HEK293 (cell line): ENCODE data around the gene PASK.
A peak's percentile ranks its signal among the peaks of the same experiment; 100 is the strongest.

Source experiments
- GLI2 ChIP-seq: fragments of 450-650 bp; formaldehyde crosslinking; IDR thresholded peaks from 2 replicates; pipeline ENCODE4; 2017; ENCODE audit warnings: missing biosample characterization, missing genetic modification characterization, low read depth, borderline replicate concordance
- PRDM10 ChIP-seq: fragments of 450-650 bp; formaldehyde crosslinking; IDR thresholded peaks from 2 replicates; pipeline ENCODE4 v1.5.1; 2016; ENCODE audit warnings: missing biosample characterization, missing genetic modification characterization
- PRDM2 ChIP-seq: fragments of 450-650 bp; formaldehyde crosslinking; IDR thresholded peaks from 2 replicates; pipeline ENCODE4 v1.5.1; 2016; ENCODE audit warnings: missing biosample characterization, missing genetic modification characterization, borderline replicate concordance
- YY2 ChIP-seq: fragments of 450-650 bp; formaldehyde crosslinking; IDR thresholded peaks from 2 replicates; pipeline ENCODE4 v1.5.1; 2016; ENCODE audit warnings: missing biosample characterization, missing genetic modification characterization
- ZBTB8A ChIP-seq: fragments of 450-650 bp; formaldehyde crosslinking; IDR thresholded peaks from 2 replicates; pipeline ENCODE4 v1.5.1; 2016; ENCODE audit warnings: missing biosample characterization, missing genetic modification characterization
- ZEB2 ChIP-seq: fragments of 450-650 bp; formaldehyde crosslinking; IDR thresholded peaks from 2 replicates; pipeline ENCODE4 v1.5.1; 2016; ENCODE audit warnings: missing biosample characterization, missing genetic modification characterization
- ZNF16 ChIP-seq: fragments of 450-650 bp; formaldehyde crosslinking; IDR thresholded peaks from 2 replicates; pipeline ENCODE4 v1.5.1; 2016; ENCODE audit warnings: low read depth, missing biosample characterization, missing genetic modification characterization
- ZNF202 ChIP-seq: fragments of 450-650 bp; formaldehyde crosslinking; IDR thresholded peaks from 2 replicates; pipeline ENCODE4 v1.5.1; 2016; ENCODE audit warnings: missing biosample characterization, missing genetic modification characterization, borderline replicate concordance
- ZNF214 ChIP-seq: fragments of 450-650 bp; formaldehyde crosslinking; IDR thresholded peaks from 2 replicates; pipeline ENCODE4 v1.5.1; 2017; ENCODE audit warnings: missing biosample characterization, mild to moderate bottlenecking, missing genetic modification characterization, borderline replicate concordance
- ZNF24 ChIP-seq: fragments of 450-650 bp; formaldehyde crosslinking; IDR thresholded peaks from 2 replicates; pipeline ENCODE4 v1.5.1; 2016; ENCODE audit warnings: missing biosample characterization, missing genetic modification characterization
- ZNF366 ChIP-seq: fragments of 450-650 bp; formaldehyde crosslinking; conservative IDR thresholded peaks from 2 replicates; pipeline ENCODE4 v1.5.1; 2016; ENCODE audit warnings: missing biosample characterization, missing genetic modification characterization
- ZNF473 ChIP-seq: fragments of 450-650 bp; formaldehyde crosslinking; IDR thresholded peaks from 2 replicates; pipeline ENCODE4 v1.5.1; 2017; ENCODE audit warnings: missing biosample characterization, missing genetic modification characterization
- ZNF544 ChIP-seq: fragments of 450-650 bp; formaldehyde crosslinking; IDR thresholded peaks from 2 replicates; pipeline ENCODE4 v1.5.0; 2017; ENCODE audit warnings: missing biosample characterization, missing genetic modification characterization
- ZNF660 ChIP-seq: fragments of 450-650 bp; IDR thresholded peaks from 2 replicates; pipeline ENCODE4 v1.5.1; 2018; ENCODE audit warnings: missing biosample characterization, mild to moderate bottlenecking, missing genetic modification characterization
- ZNF670 ChIP-seq: fragments of 450-650 bp; formaldehyde crosslinking; IDR thresholded peaks from 2 replicates; pipeline ENCODE4 v1.5.1; 2016; ENCODE audit warnings: missing biosample characterization, missing genetic modification characterization, low read depth
- TF ChIP-seq, protein P1 (sequence below): IDR thresholded peaks from 2 replicates; pipeline ENCODE4 v1.6.1; 2011; ENCODE audit warnings: mild to moderate bottlenecking, low read depth, low read length, borderline replicate concordance
- TF ChIP-seq, protein P2 (sequence below): fragments of 450-650 bp; formaldehyde crosslinking; IDR thresholded peaks from 2 replicates; pipeline ENCODE4 v1.5.1; 2017; ENCODE audit warnings: missing biosample characterization, missing genetic modification characterization
- TF ChIP-seq, protein P3 (sequence below): fragments of 450-650 bp; formaldehyde crosslinking; IDR thresholded peaks from 2 replicates; pipeline ENCODE4 v1.5.1; 2016; ENCODE audit warnings: missing biosample characterization, missing genetic modification characterization, borderline replicate concordance
- TF ChIP-seq, protein P4 (sequence below): fragments of 450-650 bp; formaldehyde crosslinking; IDR thresholded peaks from 2 replicates; pipeline ENCODE4 v1.5.1; 2017; ENCODE audit warnings: missing biosample characterization, missing genetic modification characterization
- TF ChIP-seq, protein P5 (sequence below): fragments of 450-650 bp; formaldehyde crosslinking; IDR thresholded peaks from 2 replicates; pipeline ENCODE4 v1.5.1; 2016; ENCODE audit warnings: missing biosample characterization, missing genetic modification characterization

The PASK gene

DNA sequence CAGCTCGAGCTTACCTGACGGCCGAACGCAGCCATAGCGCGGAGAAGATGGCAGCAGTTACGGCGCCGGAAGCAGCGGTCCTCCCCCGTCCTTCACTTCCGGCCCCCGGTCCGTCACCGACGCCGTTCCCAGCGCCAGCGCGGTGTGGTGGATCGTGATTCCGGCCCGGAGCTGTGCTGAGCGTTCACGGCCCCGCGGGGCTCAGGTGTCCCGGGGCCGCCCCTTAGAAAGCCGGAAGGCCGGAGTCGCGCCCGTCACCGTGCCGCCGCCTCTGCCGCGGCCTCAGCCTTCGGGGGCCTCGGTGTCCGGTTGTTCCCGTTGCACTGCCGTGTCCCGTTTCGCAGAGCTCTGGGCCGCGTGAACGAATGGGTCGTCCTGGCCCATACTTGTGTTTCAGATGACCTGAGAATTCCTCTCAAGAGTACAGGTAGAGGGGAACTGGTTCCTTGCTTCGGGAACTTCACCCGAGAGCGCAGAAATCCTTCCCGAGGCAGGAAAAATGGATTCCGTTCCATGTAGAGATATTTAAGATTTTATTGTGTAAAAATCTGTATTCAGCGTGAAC lies 47.0 kb downstream of the PASK start, which contains the start of gene MTERF4 (continued):
- TF ChIP-seq ZNF24 (tag by site-specific recombination) (peak; percentile 85), ZNF202 (tag by site-specific recombination) (no peak), YY2 (tag by site-specific recombination) (peak; percentile 96), GLI2 (tag by site-specific recombination) (no peak), ZNF366 (tag by site-specific recombination) (no peak), ZBTB8A (peak; percentile 89), ZEB2 (tag by site-specific recombination) (peak; percentile 96), ZNF670 (tag by site-specific recombination) (no peak), ZNF544 (tag by site-specific recombination) (no peak), PRDM2 (tag by site-specific recombination) (no peak), ZNF214 (no peak), PRDM10 (tag by site-specific recombination) (peak; percentile 68), ZNF660 (tag by site-specific recombination) (peak; percentile 97), ZNF16 (tag by site-specific recombination) (no peak), ZNF473 (tag by site-specific recombination) (no peak)
- TF ChIP-seq, protein P1, sequence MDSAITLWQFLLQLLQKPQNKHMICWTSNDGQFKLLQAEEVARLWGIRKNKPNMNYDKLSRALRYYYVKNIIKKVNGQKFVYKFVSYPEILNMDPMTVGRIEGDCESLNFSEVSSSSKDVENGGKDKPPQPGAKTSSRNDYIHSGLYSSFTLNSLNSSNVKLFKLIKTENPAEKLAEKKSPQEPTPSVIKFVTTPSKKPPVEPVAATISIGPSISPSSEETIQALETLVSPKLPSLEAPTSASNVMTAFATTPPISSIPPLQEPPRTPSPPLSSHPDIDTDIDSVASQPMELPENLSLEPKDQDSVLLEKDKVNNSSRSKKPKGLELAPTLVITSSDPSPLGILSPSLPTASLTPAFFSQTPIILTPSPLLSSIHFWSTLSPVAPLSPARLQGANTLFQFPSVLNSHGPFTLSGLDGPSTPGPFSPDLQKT = no peak
- TF ChIP-seq, protein P2, sequence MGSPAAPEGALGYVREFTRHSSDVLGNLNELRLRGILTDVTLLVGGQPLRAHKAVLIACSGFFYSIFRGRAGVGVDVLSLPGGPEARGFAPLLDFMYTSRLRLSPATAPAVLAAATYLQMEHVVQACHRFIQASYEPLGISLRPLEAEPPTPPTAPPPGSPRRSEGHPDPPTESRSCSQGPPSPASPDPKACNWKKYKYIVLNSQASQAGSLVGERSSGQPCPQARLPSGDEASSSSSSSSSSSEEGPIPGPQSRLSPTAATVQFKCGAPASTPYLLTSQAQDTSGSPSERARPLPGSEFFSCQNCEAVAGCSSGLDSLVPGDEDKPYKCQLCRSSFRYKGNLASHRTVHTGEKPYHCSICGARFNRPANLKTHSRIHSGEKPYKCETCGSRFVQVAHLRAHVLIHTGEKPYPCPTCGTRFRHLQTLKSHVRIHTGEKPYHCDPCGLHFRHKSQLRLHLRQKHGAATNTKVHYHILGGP (tag by site-specific recombination) = no peak
- TF ChIP-seq, protein P3, sequence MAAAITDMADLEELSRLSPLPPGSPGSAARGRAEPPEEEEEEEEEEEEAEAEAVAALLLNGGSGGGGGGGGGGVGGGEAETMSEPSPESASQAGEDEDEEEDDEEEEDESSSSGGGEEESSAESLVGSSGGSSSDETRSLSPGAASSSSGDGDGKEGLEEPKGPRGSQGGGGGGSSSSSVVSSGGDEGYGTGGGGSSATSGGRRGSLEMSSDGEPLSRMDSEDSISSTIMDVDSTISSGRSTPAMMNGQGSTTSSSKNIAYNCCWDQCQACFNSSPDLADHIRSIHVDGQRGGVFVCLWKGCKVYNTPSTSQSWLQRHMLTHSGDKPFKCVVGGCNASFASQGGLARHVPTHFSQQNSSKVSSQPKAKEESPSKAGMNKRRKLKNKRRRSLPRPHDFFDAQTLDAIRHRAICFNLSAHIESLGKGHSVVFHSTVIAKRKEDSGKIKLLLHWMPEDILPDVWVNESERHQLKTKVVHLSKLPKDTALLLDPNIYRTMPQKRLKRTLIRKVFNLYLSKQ (tag by site-specific recombination) = 0 out of 2 replicates have a peak, but pooled peaks have one; percentile 68
- TF ChIP-seq, protein P4, sequence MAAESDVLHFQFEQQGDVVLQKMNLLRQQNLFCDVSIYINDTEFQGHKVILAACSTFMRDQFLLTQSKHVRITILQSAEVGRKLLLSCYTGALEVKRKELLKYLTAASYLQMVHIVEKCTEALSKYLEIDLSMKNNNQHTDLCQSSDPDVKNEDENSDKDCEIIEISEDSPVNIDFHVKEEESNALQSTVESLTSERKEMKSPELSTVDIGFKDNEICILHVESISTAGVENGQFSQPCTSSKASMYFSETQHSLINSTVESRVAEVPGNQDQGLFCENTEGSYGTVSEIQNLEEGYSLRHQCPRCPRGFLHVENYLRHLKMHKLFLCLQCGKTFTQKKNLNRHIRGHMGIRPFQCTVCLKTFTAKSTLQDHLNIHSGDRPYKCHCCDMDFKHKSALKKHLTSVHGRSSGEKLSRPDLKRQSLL (tag by site-specific recombination) = no peak
- TF ChIP-seq, protein P5, sequence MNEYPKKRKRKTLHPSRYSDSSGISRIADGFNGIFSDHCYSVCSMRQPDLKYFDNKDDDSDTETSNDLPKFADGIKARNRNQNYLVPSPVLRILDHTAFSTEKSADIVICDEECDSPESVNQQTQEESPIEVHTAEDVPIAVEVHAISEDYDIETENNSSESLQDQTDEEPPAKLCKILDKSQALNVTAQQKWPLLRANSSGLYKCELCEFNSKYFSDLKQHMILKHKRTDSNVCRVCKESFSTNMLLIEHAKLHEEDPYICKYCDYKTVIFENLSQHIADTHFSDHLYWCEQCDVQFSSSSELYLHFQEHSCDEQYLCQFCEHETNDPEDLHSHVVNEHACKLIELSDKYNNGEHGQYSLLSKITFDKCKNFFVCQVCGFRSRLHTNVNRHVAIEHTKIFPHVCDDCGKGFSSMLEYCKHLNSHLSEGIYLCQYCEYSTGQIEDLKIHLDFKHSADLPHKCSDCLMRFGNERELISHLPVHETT (tag by site-specific recombination) = peak; percentile 87
